NK-92 (cell line): ENCODE measurements around the gene MMP26.
"Not testable (repeated sequence)": the region's sequence is repeated elsewhere in the genome, so short reads cannot be mapped to it uniquely, and the experiment has no call there.

Source experiments
- DNase-seq: peaks from one replicate; lab custom pipeline; 2025; ENCODE audit not compliant: unreplicated experiment; lab: John Stamatoyannopoulos, UW

Gene MMP26

DNA sequence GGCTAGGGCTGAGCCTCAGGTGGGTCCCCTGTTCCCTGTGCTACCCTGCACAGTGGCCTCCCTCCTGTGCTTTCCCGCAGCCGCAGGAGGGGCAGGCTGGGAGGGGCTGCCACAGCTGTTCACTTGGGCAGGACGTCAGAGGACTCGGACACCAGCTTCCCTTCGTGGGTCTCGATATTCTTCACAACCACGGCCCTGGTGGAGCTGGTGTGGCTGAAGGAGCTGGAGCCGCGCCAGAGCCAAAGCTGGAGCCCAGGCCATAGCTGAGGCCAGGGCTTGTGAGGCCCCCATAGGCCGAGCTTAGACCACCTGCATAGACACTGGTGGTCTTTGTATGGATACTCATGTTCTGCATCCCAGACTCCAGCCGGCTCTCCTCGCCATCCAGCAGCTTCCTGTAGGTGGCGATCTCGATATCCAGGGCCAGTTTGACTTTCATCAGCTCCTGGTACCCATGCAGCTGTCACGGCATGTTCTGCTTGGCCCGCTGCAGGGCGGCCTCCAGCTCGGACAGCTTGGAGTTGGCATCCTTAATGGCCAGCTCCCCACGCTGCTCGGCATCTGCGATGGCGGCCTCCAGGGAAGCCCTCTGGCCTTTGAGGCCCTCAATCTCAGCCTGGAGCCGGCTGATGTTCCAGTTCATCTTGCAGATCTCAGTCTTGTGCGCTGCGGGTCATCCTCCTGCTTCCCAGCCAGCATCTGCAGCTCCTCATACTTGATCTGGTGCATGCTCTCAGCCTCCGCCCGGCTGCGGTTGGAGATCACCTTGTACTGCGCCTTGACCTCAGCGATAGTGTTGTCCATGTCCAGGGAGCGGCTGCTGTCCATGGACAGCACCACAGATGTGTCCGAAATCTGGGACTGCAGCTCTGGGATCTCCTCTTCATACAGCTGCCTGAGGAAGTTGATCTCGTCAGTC is 18.3 kb downstream of the MMP26 start:
- DNase-seq = not testable (repeated sequence)

DNA sequence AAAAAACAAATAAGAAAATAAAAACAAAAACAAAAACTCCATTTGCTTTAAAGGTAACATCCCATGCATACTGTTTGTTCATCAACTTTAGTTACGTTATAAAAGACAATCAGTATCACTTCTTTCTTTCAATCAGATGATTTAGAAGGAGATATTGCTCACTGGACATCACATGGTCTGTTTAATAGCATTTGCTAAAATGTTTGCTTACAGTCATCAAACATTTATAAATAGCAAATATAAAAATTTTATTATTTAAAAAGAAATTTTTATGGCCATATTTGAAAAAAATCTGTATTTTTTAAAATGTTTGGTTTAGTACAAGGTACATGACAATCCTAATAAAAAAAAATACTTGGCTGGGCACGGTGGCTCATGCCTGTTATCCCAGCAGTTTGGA is 22.6 kb downstream of the MMP26 start:
- DNase-seq = no peak

DNA sequence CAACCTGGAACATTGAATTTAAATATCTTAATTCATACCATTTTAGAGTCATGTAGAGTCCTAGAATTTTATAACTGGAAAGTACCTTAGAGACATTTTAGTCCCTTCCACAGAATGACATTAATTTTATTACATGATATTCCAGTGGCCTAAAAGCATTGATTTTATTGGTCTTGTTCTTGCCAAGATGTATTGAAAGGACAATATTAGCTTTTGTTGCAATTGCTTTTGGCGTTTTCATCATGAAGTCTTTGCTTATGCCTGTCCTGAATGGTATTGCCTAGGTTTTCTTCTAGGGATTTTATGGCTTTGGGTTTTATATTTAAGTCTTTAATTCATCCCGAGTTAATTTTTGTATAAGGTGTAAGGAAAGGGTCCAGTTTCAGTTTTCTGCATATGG is 36.2 kb downstream of the MMP26 start:
- no peak for DNase-seq

DNA sequence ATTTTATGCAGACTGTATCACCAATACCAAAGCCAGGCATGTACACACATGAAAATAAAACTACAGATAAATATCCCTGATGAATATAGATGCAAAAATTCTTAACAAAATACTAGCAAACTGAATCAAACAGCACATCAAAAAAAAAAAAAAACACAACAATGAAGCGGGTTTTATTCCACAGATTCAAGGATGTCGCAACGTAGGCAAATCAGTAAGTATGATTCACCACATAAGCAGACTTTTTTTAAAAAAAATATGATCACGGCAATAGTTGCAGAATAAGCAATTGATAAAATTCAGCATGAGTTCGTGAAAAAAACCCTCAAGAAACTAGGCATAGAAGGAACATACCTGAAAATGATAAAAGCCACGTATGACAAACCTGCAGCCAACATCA is 43.9 kb downstream of the MMP26 start:
- no peak for DNase-seq

DNA sequence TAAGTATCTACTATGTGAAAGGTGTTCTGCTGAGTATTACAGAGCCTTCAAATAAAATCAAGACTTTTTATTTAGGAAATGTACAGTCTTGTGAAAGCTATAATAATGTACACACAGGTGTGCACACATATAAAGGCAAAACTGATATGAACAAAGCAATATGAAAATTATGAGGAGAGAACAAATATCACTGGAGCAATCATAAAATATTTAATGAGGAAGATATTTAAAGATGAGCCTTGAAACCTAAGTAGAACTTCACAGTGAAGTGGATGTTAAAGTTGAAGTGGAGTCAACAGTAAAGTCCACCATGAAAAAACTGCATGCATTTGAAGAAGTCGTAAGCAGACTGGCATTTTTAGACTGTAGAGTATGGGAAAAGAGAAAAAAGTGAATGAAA is 46.6 kb downstream of the MMP26 start:
- DNase-seq = no peak
